CD14-positive monocyte (primary cell): Measurements from ENCODE around the gene JOSD2. TPM values are rescaled to one million over a fixed set of nuclear protein-coding genes. Genes with fewer than 3 reads are reported as not detected.
"Not testable (repeated sequence)": the region's sequence is repeated elsewhere in the genome, so short reads cannot be mapped to it uniquely, and the experiment has no call there.

Experiments used
- DNase-seq, 3 donors: peaks; one replicate each; pipeline ENCODE4 v3.0.0-alpha.2; 2011 to 2022
- H2AFZ ChIP-seq: 2 replicates; pipeline ENCODE4 v1.6.0; 2012; ENCODE audit warnings: mild to moderate bottlenecking, low read depth, low read length, inconsistent platforms; ENCODE audit not compliant: insufficient read depth, poor library complexity, severe bottlenecking
- H3K27ac ChIP-seq, 2 donors: 1 replicate in 1 of 2; 2 replicates in 1 of 2; pipeline ENCODE4 v1.5.1; 2012 to 2013; ENCODE audit warnings: low read length in 2 of 2, control low read depth in 1 of 2, inconsistent platforms in 1 of 2, low read depth in 1 of 2, mild to moderate bottlenecking in 1 of 2
- H3K27me3 ChIP-seq, 2 donors: one replicate each; pipeline versions ENCODE4 v1.6.0 to v1.6.1; 2011 to 2013; ENCODE audit warnings: low read length in 2 of 2; ENCODE audit not compliant: control insufficient read depth in 2 of 2, insufficient read depth in 2 of 2
- H3K36me3 ChIP-seq, 2 donors: replicated peaks in 1 of 2; 1 replicate in 1 of 2; 2 replicates in 1 of 2; pipeline versions ENCODE4 v1.5.1 to v1.6.1; 2012 to 2013; ENCODE audit warnings: low read length in 2 of 2, control low read depth in 1 of 2, inconsistent platforms in 1 of 2, mild to moderate bottlenecking in 1 of 2; ENCODE audit not compliant: insufficient read depth in 2 of 2, control insufficient read depth in 1 of 2
- H3K4me1 ChIP-seq, 2 donors: 1 replicate in 1 of 2; 2 replicates in 1 of 2; pipeline versions ENCODE4 v1.5.1 to v1.6.1; 2012 to 2013; ENCODE audit warnings: low read length in 2 of 2, control low read depth in 1 of 2, inconsistent platforms in 1 of 2, mild to moderate bottlenecking in 1 of 2, moderate library complexity in 1 of 2; ENCODE audit not compliant: insufficient read depth in 2 of 2, control insufficient read depth in 1 of 2
- H3K4me2 ChIP-seq: replicated peaks from 2 replicates; pipeline ENCODE3; 2012; ENCODE audit warnings: low read length, moderate library complexity, mild to moderate bottlenecking; ENCODE audit not compliant: poor library complexity, severe bottlenecking; ENCODE audit errors: extremely low read depth
- H3K4me3 ChIP-seq, 3 experiments: fragments of 200-600 bp in 1 of 3; sonication (generic) in 1 of 3; replicated peaks in 1 of 3; 1 replicate in 2 of 3; 2 replicates in 1 of 3; pipeline ENCODE4 v1.5.1; 2011 to 2013; ENCODE audit warnings: low read length in 3 of 3, mild to moderate bottlenecking in 3 of 3, control low read depth in 2 of 3, low read depth in 2 of 3, inconsistent platforms in 1 of 3, moderate library complexity in 1 of 3
- H3K79me2 ChIP-seq: 2 replicates; pipeline ENCODE4 v1.6.0; 2012; ENCODE audit warnings: mild to moderate bottlenecking, control low read depth, inconsistent platforms, low read length, moderate library complexity; ENCODE audit not compliant: insufficient read depth
- H3K9ac ChIP-seq: 2 replicates; pipeline ENCODE4 v1.6.0; 2017; ENCODE audit warnings: low read length, mild to moderate bottlenecking; ENCODE audit not compliant: insufficient read depth, poor library complexity, severe bottlenecking
- H3K9me3 ChIP-seq, 2 donors: replicated peaks in 1 of 2; 1 replicate in 1 of 2; 2 replicates in 1 of 2; pipeline versions ENCODE4 v1.5.1 to v1.6.1; 2012 to 2013; ENCODE audit warnings: low read length in 2 of 2, control low read depth in 1 of 2; ENCODE audit not compliant: control insufficient read depth in 1 of 2, insufficient read depth in 1 of 2
- H4K20me1 ChIP-seq: 2 replicates; pipeline ENCODE4 v1.6.0; 2012; ENCODE audit warnings: mild to moderate bottlenecking, low read length, control low read depth, moderate library complexity; ENCODE audit not compliant: insufficient read depth
- H3K27ac Mint-ChIP-seq, 7 donors: one replicate each; pipeline ENCODE4 v1.8.0; 2020; ENCODE audit warnings: mild to moderate bottlenecking in 7 of 7, mixed read lengths in 7 of 7, moderate library complexity in 6 of 7, inconsistent platforms in 2 of 7
- H3K27me3 Mint-ChIP-seq, 3 donors: one replicate each; pipeline ENCODE4 v1.8.0; 2021 to 2022; ENCODE audit warnings: low read depth in 3 of 3, mild to moderate bottlenecking in 3 of 3, mixed read lengths in 3 of 3, moderate library complexity in 3 of 3, inconsistent platforms in 1 of 3
- H3K36me3 Mint-ChIP-seq, 2 donors: one replicate each; pipeline ENCODE4 v1.8.0; 2020; ENCODE audit warnings: mixed read lengths in 2 of 2, inconsistent platforms in 1 of 2, mild to moderate bottlenecking in 1 of 2
- H3K4me1 Mint-ChIP-seq: one replicate; pipeline ENCODE4 v1.8.0; 2020; ENCODE audit warnings: mild to moderate bottlenecking, mixed read lengths
- H3K4me3 Mint-ChIP-seq, 2 donors: one replicate each; pipeline ENCODE4 v1.8.0; 2020; ENCODE audit warnings: mild to moderate bottlenecking in 2 of 2, mixed read lengths in 2 of 2, moderate library complexity in 1 of 2
- H3K9me3 Mint-ChIP-seq, 7 donors: one replicate each; pipeline ENCODE4 v1.8.0; 2020 to 2022; ENCODE audit warnings: mixed read lengths in 7 of 7, mild to moderate bottlenecking in 6 of 7, moderate library complexity in 6 of 7, inconsistent platforms in 2 of 7
- CTCF ChIP-seq: fragments of 200-600 bp; IDR thresholded peaks from one replicate; pipeline ENCODE4 v1.8.0; 2022; ENCODE audit warnings: antibody characterized with exemption, mild to moderate bottlenecking
- WGBS: methylation state at CpG from one replicate; pipeline ENCODE4 v1.1.5; 2013; ENCODE audit warnings: missing lambda C conversion rate; ENCODE audit not compliant: insufficient coverage; 5-methylcytosine and 5-hydroxymethylcytosine counted together
- intact Hi-C, 2 donors: fragments of 100-400 bp; cut with micrococcal nuclease; formaldehyde crosslinking; loops; one replicate each; pipeline versions ENCODE4 v1.15.0 to v1.15.1; 2023
- polyA plus RNA-seq, 3 donors: library from polyadenylated mRNA; depleted of rRNA in 1 of 3; unstranded in 2 of 3; stranded (reverse) in 1 of 3; fragments of 300-500 nt in 2 of 3; fragments of >200 nt in 1 of 3; fragmentation: Illumina TruSeq in 2 of 3; gene quantifications; 1 replicate in 2 of 3; 2 replicates in 1 of 3; pipeline ENCODE4 v1.2.3, GENCODE V29; 2012 to 2021

Gene JOSD2
- polyA plus RNA-seq, 3 donors, result 33.0 to 43.0 (median 37.2) TPM

GRCh38 chr19:50531171-50531612 lies 20.2 kb upstream of the JOSD2 start:
- Mint-ChIP-seq H3K36me3 (no peaks in the 10 kb centered on the region), H3K4me3 (no peak overlapping the region), H3K27ac (no peak overlapping the region), H3K4me1 (no peaks in the 10 kb centered on the region), H3K27me3 (peaks cover 8 to 23% (median 12%) of the 10 kb centered on the region in 3 donors), H3K9me3 (peaks cover 5 to 22% (median 13%) of the 10 kb centered on the region in 7 donors)
- H3K9ac ChIP-seq, result no peak overlapping the region
- DNase-seq, result no peak
- H2AFZ ChIP-seq, result no peak overlapping the region
- no peaks in the 10 kb centered on the region for H3K27me3 ChIP-seq
- intact Hi-C loops, result loop anchor here in 1 of 2 donors (10.0 kb wide), 1 partner anchor 254 kb away; no protein-coding TSS in a partner anchor
- no peaks in the 10 kb centered on the region for H4K20me1 ChIP-seq
- 80% methylated on average over 11 of the region's 14 CpGs for WGBS
- H3K4me3 ChIP-seq, result no peak overlapping the region
- H3K27ac ChIP-seq, result no peak overlapping the region
- H3K36me3 ChIP-seq, result no peaks in the 10 kb centered on the region
- H3K4me2 ChIP-seq, result no peak overlapping the region
- H3K79me2 ChIP-seq, result no peaks in the 10 kb centered on the region
- H3K4me1 ChIP-seq, result no peaks in the 10 kb centered on the region
- peaks cover 7 to 16% of the 10 kb centered on the region in 2 donors for H3K9me3 ChIP-seq
- TF ChIP-seq CTCF, result no peak

DNA sequence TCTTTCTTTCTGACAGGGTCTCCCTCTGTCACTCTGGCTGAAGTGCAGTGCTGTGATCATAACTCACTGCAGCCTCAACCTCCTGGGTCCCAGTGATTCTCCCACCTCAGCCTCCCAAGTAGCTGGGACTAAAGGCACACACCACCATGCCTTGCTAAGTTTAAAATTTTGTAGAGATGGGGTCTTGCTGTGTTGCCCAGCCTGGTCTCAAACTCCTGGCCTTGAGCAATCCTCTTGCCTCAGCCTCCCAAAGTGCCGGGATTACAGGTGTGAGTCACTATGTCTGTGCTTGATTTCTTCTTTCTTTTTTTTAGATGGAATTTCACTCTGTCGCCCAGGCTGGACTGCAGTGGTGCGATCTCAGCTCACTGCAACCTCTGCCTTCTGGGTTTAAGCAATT lies 17.1 kb upstream of the JOSD2 start:
- intact Hi-C loops, H3K9me3 ChIP-seq, H4K20me1 ChIP-seq, H3K27ac ChIP-seq, H3K36me3 ChIP-seq, H3K4me1 Mint-ChIP-seq, H3K4me3 Mint-ChIP-seq, H3K79me2 ChIP-seq, H3K27me3 ChIP-seq, H3K4me2 ChIP-seq, H3K4me1 ChIP-seq, H3K4me3 ChIP-seq, H2AFZ ChIP-seq, H3K36me3 Mint-ChIP-seq, H3K27ac Mint-ChIP-seq, H3K9ac ChIP-seq, DNase-seq: not testable (repeated sequence)
- H3K9me3 Mint-ChIP-seq, result peaks cover 4 to 15% (median 10%) of the 10 kb centered on the region in 7 donors
- WGBS, result 80% methylated on average over 2 of the region's 3 CpGs
- H3K27me3 Mint-ChIP-seq, result peaks cover 12 to 19% (median 14%) of the 10 kb centered on the region in 3 donors
